SW 1271 (cell line): ENCODE measurements around the gene DIRAS1.
"Not testable (repeated sequence)": the region's sequence is repeated elsewhere in the genome, so short reads cannot be mapped to it uniquely, and the experiment has no call there.

Source experiments
- DNase-seq, 2 experiments: peaks; one replicate each; lab custom pipeline; 2025; lab: John Stamatoyannopoulos, UW

The DIRAS1 gene

GRCh38 chr19:2676823-2677222, 44.3 kb downstream of the DIRAS1 start:
- no peak for DNase-seq

- no peak for DNase-seq
Measured at GRCh38 chr19:2675892-2676291, 45.3 kb downstream of the DIRAS1 start.

GRCh38 chr19:2670217-2670616, 51.0 kb downstream of the DIRAS1 start:
- DNase-seq = no peak

- DNase-seq = no peak
Measured at GRCh38 chr19:2668175-2668763, 52.9 kb downstream of the DIRAS1 start.

- DNase-seq = not testable (repeated sequence)
Measured at GRCh38 chr19:2667349-2667748, 53.8 kb downstream of the DIRAS1 start.

- no peak for DNase-seq
Measured at GRCh38 chr19:2666344-2666994, 54.7 kb downstream of the DIRAS1 start.

GRCh38 chr19:2665103-2665502, 56.1 kb downstream of the DIRAS1 start:
- DNase-seq = no peak
